Stomach smooth muscle (tissue), 2 donors: Measurements from ENCODE around the gene DUS4L.

ENCODE experiments used
- H3K27ac ChIP-seq: one replicate; pipeline ENCODE4 v1.7.0; 2013; ENCODE audit warnings: mild to moderate bottlenecking, low read length, inconsistent platforms
- H3K27me3 ChIP-seq, 2 donors: one replicate each; pipeline ENCODE4 v1.7.0; 2013; ENCODE audit warnings: low read length in 2 of 2; ENCODE audit not compliant: insufficient read depth in 2 of 2, control insufficient read depth in 1 of 2
- H3K36me3 ChIP-seq, 2 donors: one replicate each; pipeline ENCODE4 v1.7.0; 2013; ENCODE audit warnings: low read length in 2 of 2; ENCODE audit not compliant: control insufficient read depth in 2 of 2, insufficient read depth in 2 of 2
- H3K4me1 ChIP-seq: one replicate; pipeline ENCODE4 v1.7.0; 2013; ENCODE audit warnings: low read length; ENCODE audit not compliant: control insufficient read depth, insufficient read depth
- H3K4me3 ChIP-seq, 2 donors: one replicate each; pipeline ENCODE4 v1.7.0; 2013; ENCODE audit warnings: low read length in 2 of 2
- H3K9ac ChIP-seq, 2 donors: one replicate each; pipeline ENCODE4 v1.7.0; 2013; ENCODE audit warnings: low read length in 2 of 2, mild to moderate bottlenecking in 1 of 2
- H3K9me3 ChIP-seq, 2 donors: one replicate each; pipeline ENCODE4 v1.7.0; 2013; ENCODE audit warnings: low read length in 2 of 2; ENCODE audit not compliant: control insufficient read depth in 2 of 2
- donor health status: healthy.
- donor health status: Pancreatic carcinoma.

DUS4L gene

GRCh38 chr7:107597582-107597916 lies 33.8 kb downstream of the DUS4L start:
- no peak overlapping the region for H3K9ac ChIP-seq
- no peak overlapping the region for H3K4me3 ChIP-seq
- H3K4me1 ChIP-seq = peaks cover 7% of the 10 kb centered on the region
- H3K27ac ChIP-seq = no peak overlapping the region
- no peaks in the 10 kb centered on the region for H3K9me3 ChIP-seq
- H3K36me3 ChIP-seq = peaks cover 2 to 10% of the 10 kb centered on the region in 2 donors
- no peaks in the 10 kb centered on the region for H3K27me3 ChIP-seq

- H3K27me3 ChIP-seq = no peaks in the 10 kb centered on the region
- no peak overlapping the region for H3K4me3 ChIP-seq
- no peak overlapping the region for H3K9ac ChIP-seq
- H3K27ac ChIP-seq = no peak overlapping the region
- peaks cover 7% of the 10 kb centered on the region for H3K4me1 ChIP-seq
- no peaks in the 10 kb centered on the region for H3K9me3 ChIP-seq
- H3K36me3 ChIP-seq = peaks cover 2 to 10% of the 10 kb centered on the region in 2 donors
Measured at GRCh38 chr7:107597953-107598352, 34.2 kb downstream of the DUS4L start.

DNA sequence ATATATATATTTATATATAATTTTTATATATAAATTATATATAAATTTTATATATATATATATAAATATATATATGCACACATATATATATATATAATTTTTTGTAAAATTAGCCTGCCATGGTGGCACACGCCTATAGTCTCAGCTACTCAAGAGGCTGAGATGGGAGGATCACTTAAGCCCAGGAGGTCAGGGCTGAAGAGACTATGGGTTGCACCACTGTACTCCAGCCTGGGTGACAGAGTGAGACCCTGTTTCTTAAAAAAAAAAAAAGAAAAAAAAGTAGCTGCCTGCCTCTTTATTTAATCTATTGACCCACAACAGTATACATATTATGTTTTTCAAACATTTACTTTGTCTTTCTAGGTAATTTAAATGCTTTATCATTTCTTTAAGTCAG lies 35.5 kb downstream of the DUS4L start:
- Histone ChIP-seq H3K27ac (no peak overlapping the region), H3K9ac (no peak overlapping the region), H3K4me1 (peaks cover 7% of the 10 kb centered on the region), H3K4me3 (no peak overlapping the region), H3K36me3 (peaks cover 2 to 10% of the 10 kb centered on the region in 2 donors), H3K9me3 (no peaks in the 10 kb centered on the region), H3K27me3 (no peaks in the 10 kb centered on the region)

GRCh38 chr7:107600816-107601215 lies 37.0 kb downstream of the DUS4L start:
- no peaks in the 10 kb centered on the region for H3K4me1 ChIP-seq
- no peak overlapping the region for H3K4me3 ChIP-seq
- no peak overlapping the region for H3K27ac ChIP-seq
- no peak overlapping the region for H3K9ac ChIP-seq
- no peaks in the 10 kb centered on the region for H3K9me3 ChIP-seq
- H3K27me3 ChIP-seq = no peaks in the 10 kb centered on the region
- peaks cover 0 to 16% of the 10 kb centered on the region in 2 donors for H3K36me3 ChIP-seq

DNA sequence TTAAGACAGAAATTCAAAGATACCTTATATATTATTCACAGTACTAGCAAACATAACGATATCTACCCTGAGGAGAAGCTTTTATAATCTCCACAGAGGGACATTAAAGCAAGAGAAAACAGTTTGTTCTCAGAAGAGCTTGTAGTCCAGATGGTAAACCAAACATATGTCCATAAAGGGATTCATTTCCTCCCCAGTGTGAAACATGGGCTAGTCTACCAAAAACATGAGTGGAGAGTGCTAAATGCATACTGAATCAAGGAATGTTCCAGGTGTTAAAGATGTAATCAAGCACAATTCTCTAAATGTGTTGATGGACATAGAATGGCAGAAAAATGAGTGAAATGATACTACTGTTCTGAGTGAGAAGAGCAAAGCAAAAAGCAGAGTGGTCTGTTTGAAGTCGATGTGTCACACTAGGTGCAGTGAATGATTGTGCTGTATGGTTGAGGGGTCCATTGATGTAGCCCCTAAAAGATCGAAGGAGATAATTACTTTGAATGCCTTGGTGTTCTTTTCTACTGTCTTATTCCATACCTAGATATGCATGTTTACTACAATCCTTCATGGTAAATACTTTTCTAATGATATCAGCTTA lies 41.5 kb downstream of the DUS4L start:
- no peak overlapping the region for H3K9ac ChIP-seq
- H3K27me3 ChIP-seq = no peaks in the 10 kb centered on the region
- H3K4me1 ChIP-seq = no peaks in the 10 kb centered on the region
- H3K36me3 ChIP-seq = peaks cover 4 to 23% of the 10 kb centered on the region in 2 donors
- H3K27ac ChIP-seq = no peak overlapping the region
- H3K9me3 ChIP-seq = no peaks in the 10 kb centered on the region
- H3K4me3 ChIP-seq = no peak overlapping the region

GRCh38 chr7:107606303-107606702 lies 42.5 kb downstream of the DUS4L start:
- Histone ChIP-seq H3K27me3 (no peaks in the 10 kb centered on the region), H3K4me1 (no peaks in the 10 kb centered on the region), H3K27ac (no peak overlapping the region), H3K36me3 (peaks cover 4 to 19% of the 10 kb centered on the region in 2 donors), H3K4me3 (no peak overlapping the region), H3K9ac (no peak overlapping the region), H3K9me3 (no peaks in the 10 kb centered on the region)

DNA sequence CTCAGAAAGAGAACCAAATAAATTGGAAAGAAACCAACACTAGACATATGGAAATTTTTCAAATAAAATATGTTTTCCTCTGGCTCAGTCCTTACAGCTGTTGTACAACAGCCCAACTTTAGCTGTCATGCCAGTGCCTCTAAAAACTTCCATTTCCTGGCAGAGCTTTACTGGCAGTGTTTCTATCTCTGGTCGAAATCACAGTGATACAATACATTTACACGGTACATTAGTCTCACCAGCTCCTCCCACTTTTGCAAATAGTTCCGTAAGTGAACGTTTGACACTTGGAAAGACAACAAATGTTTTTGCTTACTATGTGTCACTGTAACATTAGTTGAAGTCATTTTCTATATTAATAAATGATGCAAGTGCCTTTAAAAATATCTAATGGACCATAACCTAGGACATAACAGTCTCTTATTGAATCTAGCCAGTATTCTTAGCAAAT lies 46.1 kb downstream of the DUS4L start:
- no peak overlapping the region for H3K4me3 ChIP-seq
- peaks cover 13 to 28% of the 10 kb centered on the region in 2 donors for H3K36me3 ChIP-seq
- H3K9me3 ChIP-seq = no peaks in the 10 kb centered on the region
- H3K27me3 ChIP-seq = no peaks in the 10 kb centered on the region
- no peak overlapping the region for H3K9ac ChIP-seq
- H3K4me1 ChIP-seq = no peaks in the 10 kb centered on the region
- no peak overlapping the region for H3K27ac ChIP-seq

DNA sequence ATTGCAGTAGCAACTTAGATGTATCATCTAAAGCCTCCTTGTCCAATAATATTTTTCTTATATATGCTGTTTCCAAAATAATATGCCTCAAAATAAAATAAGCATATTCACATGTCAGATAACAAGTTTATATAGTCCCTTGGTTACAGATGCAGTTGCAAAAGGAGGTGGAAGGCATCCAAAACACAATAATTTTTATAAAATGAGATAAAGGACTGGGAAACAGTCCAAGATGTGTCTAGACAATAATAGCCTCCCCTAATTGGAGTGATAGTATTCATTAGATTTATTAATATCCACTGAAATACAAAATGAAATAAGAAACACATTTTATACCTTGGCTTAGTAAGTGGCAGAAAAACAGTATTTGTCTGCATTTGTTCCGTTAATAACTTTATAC lies 46.6 kb downstream of the DUS4L start:
- Histone ChIP-seq H3K9me3 (no peaks in the 10 kb centered on the region), H3K4me3 (no peak overlapping the region), H3K27ac (no peak overlapping the region), H3K27me3 (no peaks in the 10 kb centered on the region), H3K36me3 (peaks cover 13 to 28% of the 10 kb centered on the region in 2 donors), H3K4me1 (no peaks in the 10 kb centered on the region), H3K9ac (no peak overlapping the region)

DNA sequence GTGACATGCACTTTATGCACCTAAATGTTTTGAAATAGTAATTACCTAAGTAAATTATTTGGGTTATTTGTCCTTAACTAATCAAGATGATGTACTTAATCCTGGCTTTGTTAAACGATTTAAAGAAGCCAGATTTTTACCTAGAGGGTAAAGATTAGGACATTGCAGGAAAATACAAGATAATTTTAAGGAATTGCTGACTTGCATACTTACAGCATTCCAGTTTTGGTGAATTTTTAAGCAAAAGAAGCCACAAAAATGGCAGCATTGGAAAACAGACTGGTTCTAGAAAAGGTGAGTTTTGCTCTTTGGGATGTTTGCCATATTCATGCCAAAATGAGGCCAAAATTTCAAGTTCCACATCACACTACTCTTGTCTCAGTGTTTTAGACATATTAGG lies 49.7 kb downstream of the DUS4L start:
- Histone ChIP-seq H3K4me1 (no peaks in the 10 kb centered on the region), H3K27ac (no peak overlapping the region), H3K27me3 (no peaks in the 10 kb centered on the region), H3K9me3 (no peaks in the 10 kb centered on the region), H3K4me3 (no peak overlapping the region), H3K9ac (no peak overlapping the region), H3K36me3 (peaks cover 17 to 30% of the 10 kb centered on the region in 2 donors)

GRCh38 chr7:107613948-107614347 lies 50.2 kb downstream of the DUS4L start:
- H3K9me3 ChIP-seq = no peaks in the 10 kb centered on the region
- no peaks in the 10 kb centered on the region for H3K27me3 ChIP-seq
- no peak overlapping the region for H3K27ac ChIP-seq
- no peaks in the 10 kb centered on the region for H3K4me1 ChIP-seq
- H3K36me3 ChIP-seq = peaks cover 16 to 27% of the 10 kb centered on the region in 2 donors
- no peak overlapping the region for H3K9ac ChIP-seq
- no peak overlapping the region for H3K4me3 ChIP-seq

GRCh38 chr7:107614425-107614824 lies 50.7 kb downstream of the DUS4L start:
- H3K27me3 ChIP-seq = no peaks in the 10 kb centered on the region
- H3K27ac ChIP-seq = no peak overlapping the region
- no peaks in the 10 kb centered on the region for H3K9me3 ChIP-seq
- H3K9ac ChIP-seq = no peak overlapping the region
- peaks cover 13 to 24% of the 10 kb centered on the region in 2 donors for H3K36me3 ChIP-seq
- no peaks in the 10 kb centered on the region for H3K4me1 ChIP-seq
- H3K4me3 ChIP-seq = no peak overlapping the region
